PC-3 (cell line): ENCODE measurements around the gene CAND1. TPM values are rescaled to one million over a fixed set of nuclear protein-coding genes. Genes with fewer than 3 reads are reported as not detected.

ENCODE experiments used
- ATAC-seq: fragments of 200-7000 bp; cut with Tn5 transposase; 2 replicates; pipeline ENCODE4 v1.9.1; 2020; ENCODE audit warnings: mild to moderate bottlenecking, moderate library complexity
- BruUV-seq: library from RNA; stranded (reverse); fragments of 400-500 nt; replicated peaks from 2 replicates; lab custom pipeline; 2021; lab: Mats Ljungman, UMichigan
- CTCF ChIA-PET: fragments of 300-600 bp; sonication (Branson Sonifier 250); formaldehyde crosslinking; loops from one replicate; lab custom pipeline; 2022; ENCODE audit warnings: antibody characterized with exemption; lab: Charles Lee
- POLR2A ChIA-PET: fragments of 300-600 bp; sonication (Branson Sonifier 250); formaldehyde crosslinking; loops from one replicate; lab custom pipeline; 2022; ENCODE audit warnings: antibody characterized with exemption; ENCODE audit not compliant: unreplicated experiment; lab: Charles Lee
- DNase-seq: peaks from one replicate; pipeline ENCODE4 v3.0.0-alpha.2; 2015
- H2AFZ ChIP-seq: fragments of 300-600 bp; sonication (generic); 2 replicates; pipeline ENCODE4 v1.6.0; 2016; ENCODE audit warnings: antibody characterized with exemption, low read length
- H3F3A ChIP-seq: fragments of 300-600 bp; sonication (generic); one replicate; pipeline ENCODE4 v1.6.0; 2017; ENCODE audit warnings: antibody characterized with exemption, low read length, control low read depth, mild to moderate bottlenecking; ENCODE audit not compliant: unreplicated experiment
- H3K27ac ChIP-seq: fragments of 300-600 bp; sonication (generic); 2 replicates; pipeline ENCODE4 v1.5.1; 2016; ENCODE audit warnings: mild to moderate bottlenecking, low read length
- H3K27me3 ChIP-seq: fragments of 300-600 bp; sonication (generic); 2 replicates; pipeline ENCODE4 v1.6.1; 2016; ENCODE audit warnings: low read length, mixed read lengths
- H3K36me3 ChIP-seq: fragments of 300-600 bp; sonication (generic); 2 replicates; pipeline ENCODE4 v1.6.1; 2016; ENCODE audit warnings: low read depth, mixed run types, low read length, mixed read lengths
- H3K4me1 ChIP-seq: fragments of 300-600 bp; sonication (generic); 2 replicates; pipeline ENCODE4 v1.5.1; 2016; ENCODE audit warnings: low read length; ENCODE audit not compliant: insufficient read depth
- H3K4me2 ChIP-seq: fragments of 300-600 bp; sonication (generic); 2 replicates; pipeline ENCODE4 v1.6.0; 2016; ENCODE audit warnings: low read length
- H3K4me3 ChIP-seq: fragments of 300-600 bp; sonication (generic); 2 replicates; pipeline ENCODE4 v1.5.1; 2016; ENCODE audit warnings: mild to moderate bottlenecking, low read length, mixed read lengths
- H3K79me2 ChIP-seq: fragments of 300-600 bp; sonication (generic); 2 replicates; pipeline ENCODE4 v1.6.1; 2017; ENCODE audit warnings: low read length, mixed read lengths
- H3K9ac ChIP-seq: fragments of 300-600 bp; sonication (generic); 2 replicates; pipeline ENCODE4 v1.6.0; 2016; ENCODE audit warnings: mild to moderate bottlenecking, low read length
- H3K9me2 ChIP-seq: fragments of 300-600 bp; sonication (generic); replicated peaks from 2 replicates; pipeline ENCODE4 v1.6.1; 2016; ENCODE audit warnings: mixed run types, low read length, mixed read lengths
- H3K9me3 ChIP-seq: fragments of 300-600 bp; sonication (generic); 2 replicates; pipeline ENCODE4 v1.6.1; 2016; ENCODE audit warnings: low read length, mixed read lengths
- H4K20me1 ChIP-seq: fragments of 300-600 bp; sonication (generic); 2 replicates; pipeline ENCODE4 v1.6.1; 2016; ENCODE audit warnings: low read length, mixed read lengths
- CTCF ChIP-seq: fragments of 300-600 bp; sonication (generic); conservative IDR thresholded peaks from 2 replicates; pipeline ENCODE4 v1.5.1; 2017; ENCODE audit warnings: antibody characterized with exemption, low read depth, mild to moderate bottlenecking, low read length
- EZH2 ChIP-seq: fragments of 300-600 bp; sonication (generic); IDR thresholded peaks from one replicate; pipeline ENCODE4 v1.6.1; 2017; ENCODE audit warnings: antibody characterized with exemption, mild to moderate bottlenecking, low read length; ENCODE audit not compliant: unreplicated experiment
- EZH2phosphoT487 ChIP-seq: fragments of 300-600 bp; sonication (generic); IDR thresholded peaks from 2 replicates; pipeline ENCODE4 v1.6.1; 2018; ENCODE audit warnings: mild to moderate bottlenecking, antibody characterized with exemption, low read length, borderline replicate concordance
- intact Hi-C: fragments of 100-400 bp; cut with micrococcal nuclease; formaldehyde crosslinking; loops from 2 replicates; pipeline ENCODE4 v1.9.0; 2023
- total RNA-seq: library from RNA; depleted of rRNA; stranded (reverse); fragments of >200 nt; gene quantifications from 2 replicates; pipeline ENCODE4 v1.2.3, GENCODE V29; 2014

Gene CAND1
- total RNA-seq, 1 experiment from 2014 or later = 124 TPM

GRCh38 chr12:67239061-67239460 is 30.1 kb upstream of the CAND1 start:
- intact Hi-C loops = no loop called here
- TF ChIP-seq CTCF (no peak), EZH2 (no peak), EZH2phosphoT487 (no peak)
- ATAC-seq (no peak), DNase-seq (peak; percentile 6)
- H3K27ac ChIP-seq = no peak overlapping the region
- H3K4me1 ChIP-seq = peaks cover 6% of the 10 kb centered on the region; the same call in 1 of the 2 replicates
- H2AFZ ChIP-seq = no peak overlapping the region
- H3F3A ChIP-seq = no peaks in the 10 kb centered on the region
- no peaks in the 10 kb centered on the region for H3K9me2 ChIP-seq
- no TSS peak for BruUV-seq
- peaks cover 8% of the 10 kb centered on the region; the same call in 1 of the 2 replicates for H3K27me3 ChIP-seq
- ChIA-PET CTCF (no interaction called here), POLR2A (no interaction called here)
- H3K79me2 ChIP-seq = no peaks in the 10 kb centered on the region
- H4K20me1 ChIP-seq = no peaks in the 10 kb centered on the region
- no peak overlapping the region for H3K4me2 ChIP-seq
- no peak overlapping the region for H3K4me3 ChIP-seq
- no peak overlapping the region for H3K9ac ChIP-seq
- no peaks in the 10 kb centered on the region for H3K36me3 ChIP-seq
- no peaks in the 10 kb centered on the region for H3K9me3 ChIP-seq

DNA sequence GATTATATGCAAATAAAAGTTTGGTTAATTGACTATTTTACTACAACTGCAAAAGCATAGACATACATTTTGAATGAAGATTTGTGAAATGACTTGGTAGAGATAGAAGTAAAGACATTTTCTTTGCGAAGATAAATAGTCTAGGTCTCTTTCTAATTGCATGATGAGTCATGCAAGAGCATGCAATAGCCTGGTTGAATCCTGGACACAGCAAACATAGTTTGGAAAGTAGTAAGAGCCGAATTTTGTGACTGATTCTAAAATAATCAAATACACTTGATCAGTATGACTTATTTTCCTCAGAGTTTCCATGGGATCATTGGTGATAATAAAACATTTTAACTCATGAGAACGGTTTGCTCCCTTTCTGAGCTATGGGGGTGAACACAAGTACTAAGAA is 27.7 kb upstream of the CAND1 start:
- DNase-seq (peak; percentile 45), ATAC-seq (peak; percentile 35; the same call in 1 of the 2 replicates)
- no peaks in the 10 kb centered on the region for H3F3A ChIP-seq
- H3K4me1 ChIP-seq = peaks cover 6% of the 10 kb centered on the region; the same call in 1 of the 2 replicates
- H3K27ac ChIP-seq = no peak overlapping the region
- ChIA-PET CTCF (interaction anchor here (0.6 kb wide), 1 partner anchor 343 kb away, joined by 3 read pairs; no protein-coding TSS in a partner anchor), POLR2A (no interaction called here)
- H2AFZ ChIP-seq = no peak overlapping the region
- no peak overlapping the region for H3K4me2 ChIP-seq
- H3K9me3 ChIP-seq = no peaks in the 10 kb centered on the region
- no peaks in the 10 kb centered on the region for H3K9me2 ChIP-seq
- no peak overlapping the region for H3K4me3 ChIP-seq
- no peaks in the 10 kb centered on the region for H3K36me3 ChIP-seq
- TF ChIP-seq EZH2phosphoT487 (no peak), CTCF (no peak)
- no peak overlapping the region for H3K9ac ChIP-seq
- no peaks in the 10 kb centered on the region for H3K79me2 ChIP-seq
- intact Hi-C loops = no loop called here
- no peaks in the 10 kb centered on the region for H4K20me1 ChIP-seq
- BruUV-seq = no TSS peak
- H3K27me3 ChIP-seq = peaks cover 8% of the 10 kb centered on the region; the same call in 1 of the 2 replicates

GRCh38 chr12:67243260-67243659 is 25.9 kb upstream of the CAND1 start:
- Histone ChIP-seq H3K4me2 (no peak overlapping the region), H3K27ac (no peak overlapping the region), H3K27me3 (peaks cover 8% of the 10 kb centered on the region; the same call in 1 of the 2 replicates), H3K4me1 (no peaks in the 10 kb centered on the region), H3K79me2 (no peaks in the 10 kb centered on the region), H3K9me2 (no peaks in the 10 kb centered on the region), H3K9me3 (no peaks in the 10 kb centered on the region), H3F3A (no peaks in the 10 kb centered on the region), H3K36me3 (no peaks in the 10 kb centered on the region), H3K4me3 (no peak overlapping the region), H3K9ac (no peak overlapping the region), H4K20me1 (no peaks in the 10 kb centered on the region), H2AFZ (no peak overlapping the region)
- POLR2A ChIA-PET = no interaction called here
- ATAC-seq (no peak), DNase-seq (no peak)
- intact Hi-C loops = no loop called here
- no TSS peak for BruUV-seq
- CTCF ChIA-PET = no interaction called here
- TF ChIP-seq EZH2 (no peak), CTCF (no peak), EZH2phosphoT487 (no peak)
